Measurements from ENCODE around the gene PIGB. TPM values are rescaled to one million over a fixed set of nuclear protein-coding genes. Genes with fewer than 3 reads are reported as not detected.

Gene PIGB
- total and polyA plus RNA-seq, 2 donors (not counting 1 experiment from before 2014, with no cell fraction given), result 18.8 to 27.4 TPM

DNA sequence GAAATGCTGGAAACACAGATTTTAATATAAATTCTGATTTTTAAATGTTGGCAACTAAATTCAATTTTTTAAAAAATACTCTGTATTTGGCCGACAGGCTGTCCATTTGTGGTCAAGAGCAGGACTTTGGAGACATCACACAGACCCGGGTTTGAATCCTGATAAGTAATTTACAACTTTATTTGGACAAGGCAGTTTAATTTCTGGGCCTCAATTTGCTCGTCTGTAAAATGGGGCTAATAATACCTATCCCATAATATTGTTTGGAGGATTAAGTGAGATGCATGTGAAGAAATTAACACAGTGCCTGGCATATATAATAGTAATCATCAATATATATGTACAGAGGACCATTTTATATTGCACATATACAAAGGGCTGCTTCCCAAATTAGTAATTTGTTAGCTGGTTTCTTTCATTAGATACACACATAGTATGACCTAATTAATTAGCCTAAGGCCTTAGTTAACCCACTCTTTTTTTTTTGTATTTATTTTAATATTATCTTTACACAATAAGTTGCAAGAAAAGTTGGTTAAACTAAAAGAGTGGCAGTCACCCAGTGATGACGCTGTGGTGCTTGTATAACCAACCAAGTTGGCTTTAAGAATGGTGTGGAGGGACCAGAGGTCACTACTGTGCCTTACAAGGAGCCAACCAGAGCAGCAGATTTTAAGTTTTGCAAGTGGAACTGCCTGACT lies 665 bp downstream of the PIGB start:
- DNase-seq (ENCODE audit: low read depth in 2 of 2), result peak; percentile 32 to 50
- H3K36me3 ChIP-seq (ENCODE audit: control insufficient read depth, insufficient read depth, low read length), result no peaks in the 10 kb centered on the region
- H4K20me1 ChIP-seq (ENCODE audit: control insufficient read depth, extremely low read depth, insufficient read depth, low read length), result no peaks in the 10 kb centered on the region

DNA sequence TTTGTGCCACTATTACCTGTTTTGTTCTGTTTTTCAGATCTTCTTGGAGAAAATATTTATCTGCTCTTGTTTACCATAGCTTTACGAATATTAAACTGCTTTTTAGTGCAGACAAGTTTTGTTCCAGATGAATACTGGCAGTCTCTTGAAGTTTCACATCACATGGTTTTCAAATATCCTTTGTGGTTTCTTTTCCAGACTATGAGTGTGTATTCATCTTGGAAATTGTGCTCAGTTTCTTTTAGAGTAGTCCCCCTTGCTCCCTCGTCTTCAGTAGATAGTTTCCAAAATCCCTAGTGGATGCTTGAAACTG lies 1.2 kb downstream of the PIGB start:
- H3K4me2 ChIP-seq (ENCODE audit: extremely low read depth, insufficient read depth, low read length), result peak overlapping the region; percentile 94
- H2AFZ ChIP-seq (ENCODE audit: low read length), result peak overlapping the region; percentile 21
- peaks cover 9% of the 10 kb centered on the region for H3K79me2 ChIP-seq (ENCODE audit: control insufficient read depth, insufficient read depth, low read length)
- no peaks in the 10 kb centered on the region for H3K9me3 ChIP-seq (ENCODE audit: control insufficient read depth, insufficient read depth, low read depth, low read length)
- H3K4me3 ChIP-seq (replicated peaks in 1 of 4; ENCODE audit: control extremely low read depth in 1 of 4, insufficient read depth in 1 of 4, low read depth in 3 of 4, low read length in 4 of 4), result peak overlapping the region; percentile 16 to 98 (median 80)
- no peaks in the 10 kb centered on the region for H3K27me3 ChIP-seq (ENCODE audit: control insufficient read depth, insufficient read depth, low read length)
- no peak overlapping the region for H3K27ac ChIP-seq (ENCODE audit: insufficient read depth, low read length)
- H3K36me3 ChIP-seq (ENCODE audit: control insufficient read depth, insufficient read depth, low read length), result no peaks in the 10 kb centered on the region
- peaks cover 4% of the 10 kb centered on the region for H3K4me1 ChIP-seq (ENCODE audit: control insufficient read depth, extremely low read depth, insufficient read depth, low read length)
- peak in 1 of 2 donors; percentile 48 for DNase-seq (ENCODE audit: low read depth in 2 of 2)
- no peak for TF ChIP-seq EZH2 (IDR thresholded peaks at IDR 0.05; ENCODE audit: low read length, missing control alignments)
- TF ChIP-seq, protein P1, sequence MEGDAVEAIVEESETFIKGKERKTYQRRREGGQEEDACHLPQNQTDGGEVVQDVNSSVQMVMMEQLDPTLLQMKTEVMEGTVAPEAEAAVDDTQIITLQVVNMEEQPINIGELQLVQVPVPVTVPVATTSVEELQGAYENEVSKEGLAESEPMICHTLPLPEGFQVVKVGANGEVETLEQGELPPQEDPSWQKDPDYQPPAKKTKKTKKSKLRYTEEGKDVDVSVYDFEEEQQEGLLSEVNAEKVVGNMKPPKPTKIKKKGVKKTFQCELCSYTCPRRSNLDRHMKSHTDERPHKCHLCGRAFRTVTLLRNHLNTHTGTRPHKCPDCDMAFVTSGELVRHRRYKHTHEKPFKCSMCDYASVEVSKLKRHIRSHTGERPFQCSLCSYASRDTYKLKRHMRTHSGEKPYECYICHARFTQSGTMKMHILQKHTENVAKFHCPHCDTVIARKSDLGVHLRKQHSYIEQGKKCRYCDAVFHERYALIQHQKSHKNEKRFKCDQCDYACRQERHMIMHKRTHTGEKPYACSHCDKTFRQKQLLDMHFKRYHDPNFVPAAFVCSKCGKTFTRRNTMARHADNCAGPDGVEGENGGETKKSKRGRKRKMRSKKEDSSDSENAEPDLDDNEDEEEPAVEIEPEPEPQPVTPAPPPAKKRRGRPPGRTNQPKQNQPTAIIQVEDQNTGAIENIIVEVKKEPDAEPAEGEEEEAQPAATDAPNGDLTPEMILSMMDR (conservative IDR thresholded peaks at IDR 0.05 in 1 of 2, IDR thresholded peaks at IDR 0.05 in 1 of 2; ENCODE audit: low read depth in 1 of 2, low read length in 2 of 2), result no peak
- H3K9ac ChIP-seq (ENCODE audit: insufficient read depth, low read length), result no peak overlapping the region
- H4K20me1 ChIP-seq (ENCODE audit: control insufficient read depth, extremely low read depth, insufficient read depth, low read length), result no peaks in the 10 kb centered on the region

More for the DNA sequence above, 665 bp downstream of the PIGB start:
- H3K4me1 ChIP-seq (ENCODE audit: control insufficient read depth, extremely low read depth, insufficient read depth, low read length), result peaks cover 4% of the 10 kb centered on the region
- no peak overlapping the region for H3K9ac ChIP-seq (ENCODE audit: insufficient read depth, low read length)
- H3K79me2 ChIP-seq (ENCODE audit: control insufficient read depth, insufficient read depth, low read length), result peaks cover 9% of the 10 kb centered on the region
- H3K9me3 ChIP-seq (ENCODE audit: control insufficient read depth, insufficient read depth, low read depth, low read length), result no peaks in the 10 kb centered on the region
- H3K4me2 ChIP-seq (ENCODE audit: extremely low read depth, insufficient read depth, low read length), result peak overlapping the region; percentile 94
- H3K4me3 ChIP-seq (replicated peaks in 1 of 4; ENCODE audit: control extremely low read depth in 1 of 4, insufficient read depth in 1 of 4, low read depth in 3 of 4, low read length in 4 of 4), result peak overlapping the region; percentile 65 to 98 (median 80)
- H2AFZ ChIP-seq (ENCODE audit: low read length), result peak overlapping the region; percentile 65
- no peaks in the 10 kb centered on the region for H3K27me3 ChIP-seq (ENCODE audit: control insufficient read depth, insufficient read depth, low read length)
- peak overlapping the region; percentile 92 for H3K27ac ChIP-seq (ENCODE audit: insufficient read depth, low read length)
- no peak for TF ChIP-seq EZH2 (IDR thresholded peaks at IDR 0.05; ENCODE audit: low read length, missing control alignments)
- TF ChIP-seq, protein P1 (conservative IDR thresholded peaks at IDR 0.05 in 1 of 2, IDR thresholded peaks at IDR 0.05 in 1 of 2; ENCODE audit: low read depth in 1 of 2, low read length in 2 of 2), result no peak

DNA sequence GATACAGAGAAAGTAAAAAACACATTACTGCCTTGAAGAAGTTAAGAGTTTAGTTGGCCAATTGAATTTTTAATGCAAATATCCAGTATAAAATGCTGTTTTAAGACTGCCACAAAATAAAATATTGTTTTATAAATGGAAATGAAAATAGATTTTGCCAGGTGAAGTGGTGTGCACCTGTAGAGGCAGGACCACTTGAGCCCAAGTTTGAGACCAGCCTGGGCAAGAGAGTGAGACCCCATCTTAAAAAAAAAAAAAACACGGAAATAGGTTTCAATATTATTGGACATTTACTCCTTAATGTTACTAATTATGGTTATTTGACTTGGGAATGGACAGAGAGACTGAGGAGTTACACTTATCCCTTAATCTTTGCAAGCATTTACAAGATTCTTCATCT lies 1.9 kb downstream of the PIGB start:
- Histone ChIP-seq H3K4me3 (replicated peaks in 1 of 4; ENCODE audit: control extremely low read depth in 1 of 4, insufficient read depth in 1 of 4, low read depth in 3 of 4, low read length in 4 of 4) (no peak overlapping the region), H3K9me3 (ENCODE audit: control insufficient read depth, insufficient read depth, low read depth, low read length) (no peaks in the 10 kb centered on the region), H3K36me3 (ENCODE audit: control insufficient read depth, insufficient read depth, low read length) (no peaks in the 10 kb centered on the region), H3K9ac (ENCODE audit: insufficient read depth, low read length) (no peak overlapping the region), H3K4me1 (ENCODE audit: control insufficient read depth, extremely low read depth, insufficient read depth, low read length) (peaks cover 4% of the 10 kb centered on the region), H3K4me2 (ENCODE audit: extremely low read depth, insufficient read depth, low read length) (no peak overlapping the region), H2AFZ (ENCODE audit: low read length) (no peak overlapping the region), H3K27me3 (ENCODE audit: control insufficient read depth, insufficient read depth, low read length) (no peaks in the 10 kb centered on the region), H4K20me1 (ENCODE audit: control insufficient read depth, extremely low read depth, insufficient read depth, low read length) (no peaks in the 10 kb centered on the region), H3K79me2 (ENCODE audit: control insufficient read depth, insufficient read depth, low read length) (peaks cover 9% of the 10 kb centered on the region), H3K27ac (ENCODE audit: insufficient read depth, low read length) (no peak overlapping the region)
- DNase-seq (ENCODE audit: low read depth in 2 of 2), result no peak
- no peak for TF ChIP-seq EZH2 (IDR thresholded peaks at IDR 0.05; ENCODE audit: low read length, missing control alignments)
- TF ChIP-seq, protein P1 (conservative IDR thresholded peaks at IDR 0.05 in 1 of 2, IDR thresholded peaks at IDR 0.05 in 1 of 2; ENCODE audit: low read depth in 1 of 2, low read length in 2 of 2), result no peak

Data from fibroblast of lung (primary cell).